Measurements from ENCODE around the gene TSPO.

Gene TSPO

DNA sequence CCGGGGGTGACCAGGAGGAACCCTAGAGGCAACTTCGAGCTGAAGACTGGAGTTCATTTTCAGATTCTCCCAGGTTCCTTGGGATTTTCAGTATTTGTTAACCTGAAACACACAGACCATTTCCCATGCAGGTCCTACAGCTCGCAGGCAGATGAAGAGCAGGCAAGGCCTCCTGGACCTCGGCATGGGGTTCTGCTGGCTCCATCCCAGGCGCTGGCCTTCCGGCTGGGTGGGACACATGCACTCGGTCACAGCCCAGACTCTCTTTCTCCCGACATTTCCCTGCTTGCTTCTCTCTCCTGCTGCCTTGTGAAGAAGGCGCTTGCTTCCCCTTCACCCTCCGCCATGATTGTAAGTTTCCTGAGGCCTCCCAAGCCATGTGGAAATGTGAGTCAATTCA, 51.0 kb downstream of the TSPO start:
- no peak for DNase-seq (ENCODE audit: low read depth)

DNA sequence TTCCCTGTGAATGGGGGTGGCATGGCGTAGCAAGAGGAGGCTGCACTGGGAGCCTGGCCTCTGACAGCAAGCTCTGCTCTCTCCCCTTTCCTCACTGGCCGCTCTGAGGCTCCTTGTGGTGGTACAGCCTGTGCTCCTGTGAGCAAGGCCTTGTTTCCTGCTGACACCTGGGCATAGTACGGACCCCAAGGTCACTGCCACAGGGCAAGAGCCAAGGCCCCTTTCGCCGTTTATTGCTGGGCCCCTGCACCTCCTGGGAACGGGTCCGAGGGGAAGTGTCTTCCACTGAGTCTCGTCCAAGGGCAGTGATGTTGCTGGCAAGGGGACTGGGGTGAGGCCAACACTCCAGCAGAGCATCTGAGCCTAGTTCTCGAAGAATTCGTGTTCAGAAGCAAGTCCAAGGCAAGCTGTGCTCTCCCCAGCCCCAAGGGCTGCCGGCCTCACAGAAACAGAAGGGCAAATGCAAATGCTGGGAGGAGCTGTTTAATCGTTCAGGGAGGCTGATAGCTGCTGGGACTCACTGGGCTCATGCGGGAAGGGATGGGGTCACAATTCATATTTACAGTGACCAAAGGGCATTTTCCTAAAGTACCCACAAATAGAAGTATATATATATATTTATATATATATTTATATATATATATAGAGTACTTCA, 51.5 kb downstream of the TSPO start:
- DNase-seq (ENCODE audit: low read depth), result no peak

DNA sequence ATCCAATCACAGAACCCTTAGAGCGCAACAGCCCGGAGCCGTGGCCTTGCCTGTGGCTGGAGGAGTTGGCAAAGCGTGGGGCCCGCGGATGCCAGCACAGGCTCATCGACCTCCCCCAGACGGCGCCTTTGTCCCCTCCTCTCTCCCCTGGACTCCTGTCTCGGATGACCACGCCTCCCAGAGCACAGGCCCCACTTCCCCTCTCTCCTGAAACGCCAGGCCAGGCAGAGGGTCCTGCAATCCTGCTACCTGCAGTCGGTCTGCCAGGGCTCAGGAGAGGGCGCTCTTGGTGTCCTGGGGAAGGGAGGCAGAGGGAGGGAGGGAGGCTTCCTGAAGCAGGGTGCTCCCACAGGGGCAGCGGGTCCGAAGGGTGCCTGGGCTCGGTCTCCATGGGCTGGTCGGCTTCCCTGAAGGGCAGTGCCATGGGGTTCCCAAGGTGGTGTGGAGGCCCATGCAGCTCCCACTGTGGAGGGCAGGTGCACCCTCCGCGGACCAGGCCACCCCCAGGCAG, 52.2 kb downstream of the TSPO start:
- no peak for DNase-seq (ENCODE audit: low read depth)

DNA sequence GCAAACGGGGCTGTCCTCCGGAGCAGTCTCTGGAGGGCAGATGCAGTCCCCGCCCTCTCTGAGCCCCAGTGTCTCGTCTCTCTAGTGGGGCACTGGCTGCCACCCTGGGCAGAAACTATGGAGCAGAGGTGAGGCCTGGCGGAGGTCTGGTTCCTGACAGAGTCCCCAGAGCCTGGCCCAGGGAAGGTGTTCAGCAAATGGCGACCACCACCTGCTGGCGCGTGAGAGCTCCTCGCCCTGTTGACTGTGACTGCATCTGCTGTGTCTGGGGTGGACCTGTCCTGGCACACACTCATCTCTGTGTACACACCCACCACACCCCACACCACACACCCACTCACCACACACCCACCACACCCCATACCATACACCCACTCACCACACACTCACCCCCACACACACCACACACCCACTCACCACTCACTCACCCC, 53.9 kb downstream of the TSPO start:
- DNase-seq (ENCODE audit: low read depth), result no peak

DNA sequence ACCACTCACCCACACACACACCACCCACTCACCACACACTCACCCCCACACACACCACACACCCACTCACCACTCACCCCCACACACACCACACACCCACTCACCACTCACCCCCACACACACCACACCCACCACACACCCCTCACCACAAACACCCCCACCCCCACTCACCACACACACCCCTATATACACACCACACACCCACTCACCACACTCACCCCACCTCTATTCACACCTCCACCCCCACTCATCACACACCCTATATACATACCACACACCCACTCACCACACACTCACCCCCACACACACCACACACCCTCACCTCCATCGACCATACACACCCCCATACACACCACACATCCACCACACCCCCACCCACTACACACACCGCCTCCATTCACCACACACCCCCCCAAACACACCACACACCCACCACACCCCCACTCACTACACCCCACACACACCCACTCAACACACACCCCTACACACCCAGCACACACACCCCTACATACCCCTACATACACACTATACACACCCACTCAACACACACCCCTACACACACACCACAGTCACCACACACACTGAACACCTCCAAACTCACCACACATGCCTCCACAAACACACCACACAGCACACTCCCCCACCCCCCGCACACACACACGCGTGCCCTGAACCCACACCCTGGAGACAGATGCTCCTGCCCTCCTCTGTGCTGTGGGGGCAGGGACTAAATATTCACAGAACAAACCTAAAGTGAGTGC, 54.6 kb downstream of the TSPO start:
- peak; percentile 13 for DNase-seq (ENCODE audit: low read depth)

DNA sequence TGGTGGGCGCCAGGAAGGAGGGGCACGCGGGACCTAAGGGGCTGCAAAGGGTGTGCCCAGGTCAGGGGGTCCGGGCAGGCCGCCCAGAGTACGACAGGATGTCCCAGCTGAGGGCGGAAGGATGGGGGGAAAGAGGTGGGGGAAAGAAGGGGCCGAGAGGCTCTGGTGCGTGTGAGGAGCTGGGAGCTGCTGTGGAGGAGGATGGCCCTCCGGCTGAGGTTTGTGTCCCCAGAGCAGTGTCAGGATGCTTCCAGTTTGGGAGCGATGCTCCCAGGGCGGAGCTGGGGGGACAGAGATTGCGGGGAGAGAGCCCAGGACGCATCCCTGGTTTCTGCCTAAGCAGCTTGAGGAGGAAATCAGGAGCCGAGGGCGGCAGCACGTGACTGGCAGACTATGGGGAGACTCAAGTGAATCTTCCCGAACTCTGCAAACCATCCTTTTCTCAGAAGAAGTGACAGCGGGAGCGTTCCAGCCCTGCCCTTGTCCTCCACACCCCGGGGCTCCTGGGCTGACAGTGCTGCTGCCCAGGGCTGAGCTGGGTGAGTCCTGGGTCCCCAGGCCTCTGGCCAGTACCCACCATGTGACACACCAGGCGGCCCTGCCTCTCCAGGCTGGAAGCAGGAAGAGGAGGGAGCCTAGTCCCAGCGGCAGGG, 55.3 kb downstream of the TSPO start:
- no peak for DNase-seq (ENCODE audit: low read depth)

DNA sequence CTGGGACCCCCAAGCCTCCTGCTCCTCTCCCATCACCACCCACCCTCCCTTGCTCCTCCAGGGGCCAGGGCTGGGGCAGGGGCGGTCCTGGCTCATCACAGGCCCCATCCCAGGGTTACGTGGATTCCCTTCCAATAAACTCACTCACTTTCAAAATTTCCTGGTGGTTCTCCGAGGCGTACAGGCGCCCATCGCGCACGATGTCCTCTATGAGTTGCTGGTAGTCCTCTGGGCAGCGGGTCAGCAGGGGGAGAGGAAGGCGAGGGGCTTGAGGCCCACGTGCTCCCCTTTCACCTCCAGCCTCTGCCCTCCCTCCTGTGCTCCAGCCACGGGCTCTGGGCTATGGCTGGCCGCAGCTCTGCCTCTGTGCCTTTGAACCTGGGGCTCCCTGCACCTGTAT, 56.0 kb downstream of the TSPO start:
- no peak for DNase-seq (ENCODE audit: low read depth)

DNA sequence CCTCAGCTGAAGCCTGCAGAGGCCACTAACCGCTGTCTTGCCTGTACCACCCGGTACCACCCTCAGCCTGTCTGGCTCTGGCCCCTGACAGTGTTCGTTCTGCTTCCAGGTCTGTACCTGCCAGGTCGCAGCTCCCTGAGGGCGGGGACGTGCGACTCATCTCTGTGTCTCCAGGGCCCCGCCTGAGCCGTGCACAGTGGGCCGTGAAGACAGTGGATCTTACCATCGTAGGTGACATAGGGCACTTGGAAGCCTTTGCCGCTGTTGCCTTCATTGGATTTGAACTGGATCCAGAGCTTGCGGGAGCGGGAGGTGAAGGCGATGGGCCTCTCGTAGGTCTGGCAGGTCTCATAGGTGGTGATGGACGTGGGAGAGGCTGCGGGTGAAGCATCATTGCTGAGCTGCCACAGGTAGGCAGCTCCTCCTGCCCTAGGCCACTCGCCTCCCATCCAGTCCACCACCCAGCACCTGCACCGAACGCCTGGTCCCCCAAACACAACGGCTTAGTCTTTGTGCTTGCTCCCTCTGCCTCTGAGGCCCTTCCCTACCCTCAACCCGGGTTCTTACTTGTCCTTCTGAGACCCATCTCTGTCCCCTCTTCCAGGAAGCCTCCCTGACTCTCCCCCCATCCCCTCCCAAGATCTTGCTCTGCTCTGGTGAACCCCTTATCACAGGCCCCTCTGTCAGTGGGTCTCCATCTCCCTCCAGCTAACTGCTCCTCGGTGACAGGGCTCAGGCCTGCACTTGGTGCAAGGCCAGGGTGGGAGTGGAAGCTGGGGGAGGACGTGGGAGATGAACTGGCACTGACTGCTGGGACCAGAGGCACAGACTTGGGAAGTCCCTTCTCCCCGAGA, 56.7 kb downstream of the TSPO start:
- no peak for DNase-seq (ENCODE audit: low read depth)

DNA sequence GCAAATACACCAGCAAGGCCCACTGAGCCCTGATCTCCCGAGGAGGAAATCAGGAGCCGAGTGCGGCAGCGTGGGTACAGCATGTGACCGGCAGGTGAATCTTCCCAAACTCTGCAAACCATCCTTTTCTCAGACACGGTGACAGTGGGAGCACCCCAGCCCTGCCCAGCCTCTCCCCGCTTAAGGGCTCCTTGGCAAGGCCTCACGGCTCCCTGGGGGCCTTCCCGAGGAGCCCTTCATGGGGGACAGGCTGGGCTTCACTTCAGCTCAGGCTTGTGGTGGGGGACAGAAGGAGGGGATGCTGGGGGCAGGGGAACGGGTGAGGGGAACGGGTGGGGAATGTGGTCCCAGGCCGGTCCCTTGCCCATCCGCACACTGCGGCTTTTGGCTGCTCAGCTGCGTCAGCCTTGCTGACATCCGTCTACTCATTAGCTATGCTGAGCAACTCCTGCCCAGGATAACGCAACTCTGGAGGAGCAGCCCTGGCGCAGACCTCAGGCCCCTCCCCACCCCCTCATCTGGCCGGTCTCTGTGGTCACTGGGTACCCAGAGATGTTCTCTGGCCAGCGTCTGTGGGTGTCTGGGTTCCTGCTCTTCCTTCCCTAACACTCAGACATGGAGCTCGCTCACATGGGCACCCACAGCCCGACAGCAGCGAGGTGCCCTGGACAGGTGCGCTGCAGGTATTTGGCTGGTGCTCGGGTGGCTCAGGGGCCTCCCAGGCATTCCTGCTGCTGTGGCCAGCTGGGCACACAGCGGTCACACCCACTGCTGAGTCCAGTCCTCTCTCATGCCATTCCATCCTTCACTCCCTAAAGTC, 57.6 kb downstream of the TSPO start:
- no peak for DNase-seq (ENCODE audit: low read depth)

DNA sequence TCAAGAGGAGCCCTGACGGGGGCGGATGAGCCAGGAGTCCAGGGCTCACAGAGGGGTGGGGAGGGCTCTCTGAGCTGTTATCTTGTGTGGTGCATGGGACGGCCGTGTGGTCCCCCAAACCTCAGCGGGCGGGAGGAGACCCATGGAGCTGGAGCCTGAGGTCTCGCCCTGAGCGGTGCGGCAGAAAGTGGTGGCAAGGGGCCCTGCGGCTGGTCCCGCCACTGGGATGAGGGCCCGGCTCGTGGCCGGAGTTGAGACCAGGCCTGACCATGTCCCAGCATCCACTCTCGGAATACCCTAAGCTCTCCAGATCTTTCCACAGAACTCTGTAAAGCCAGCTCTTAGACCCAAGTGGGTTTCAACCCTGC, 58.1 kb downstream of the TSPO start:
- no peak for DNase-seq (ENCODE audit: low read depth)

DNA sequence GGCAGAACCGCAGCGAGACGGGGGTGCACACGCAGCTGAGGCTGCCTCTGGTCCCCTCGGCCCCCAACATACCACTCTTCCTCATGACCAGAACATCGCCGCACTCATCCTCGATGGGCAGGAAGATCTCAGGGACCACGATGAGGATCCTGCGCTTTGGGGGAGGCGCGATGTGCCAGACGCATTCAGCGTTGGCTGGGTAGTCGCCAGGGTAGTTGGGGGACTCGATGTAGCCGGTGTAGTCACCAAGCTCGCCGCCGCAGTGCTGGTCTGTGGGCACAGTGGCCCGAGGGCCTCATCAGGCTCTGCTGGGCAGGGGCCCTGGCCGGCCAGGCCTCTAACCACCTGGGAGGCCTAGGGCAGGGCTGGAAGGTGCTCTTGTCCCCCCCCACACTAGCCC, 58.6 kb downstream of the TSPO start:
- DNase-seq (ENCODE audit: low read depth), result no peak

DNA sequence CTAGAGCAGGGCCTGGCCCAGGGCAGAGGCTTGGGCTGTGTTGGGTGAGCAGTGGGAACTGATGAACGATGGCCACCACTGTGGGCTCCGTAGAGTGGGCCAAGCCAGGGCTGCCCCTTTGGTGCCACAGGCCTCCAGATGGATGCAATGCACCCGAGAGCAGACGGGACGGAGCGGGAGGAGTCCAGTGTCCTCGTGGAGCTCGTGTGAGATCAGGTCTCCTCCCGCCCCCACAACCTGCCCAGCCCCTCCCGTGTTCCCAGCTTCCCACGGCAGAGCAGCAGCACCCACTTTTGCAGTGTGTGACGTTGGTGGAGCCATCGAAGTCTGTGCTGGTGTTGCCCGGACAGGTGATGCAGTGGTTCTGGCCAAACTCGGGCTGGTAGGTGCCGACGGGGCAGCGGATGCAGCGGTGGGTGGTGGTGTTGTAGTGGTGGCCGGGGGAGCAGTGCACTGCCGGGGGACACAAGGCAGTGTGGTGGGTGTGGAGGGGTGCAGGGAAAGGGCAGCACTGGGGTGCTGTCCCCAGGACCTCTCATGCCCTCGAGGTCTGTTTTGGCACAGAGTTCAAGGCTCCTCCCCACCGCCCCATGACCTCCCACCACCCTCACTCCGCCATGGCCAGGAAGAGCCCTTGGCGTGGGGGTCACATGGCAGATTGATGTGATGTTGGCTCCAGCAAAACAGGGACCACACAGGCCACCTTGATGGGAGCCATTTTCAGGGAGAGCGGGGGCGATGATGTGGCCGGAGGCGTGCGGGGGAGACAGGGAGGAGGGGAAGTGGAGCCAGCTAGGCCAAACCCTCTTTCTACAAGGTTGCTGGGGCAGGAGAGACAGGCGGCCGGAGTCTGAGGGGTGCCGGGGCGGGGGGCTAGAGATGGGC, 59.5 kb downstream of the TSPO start:
- no peak for DNase-seq (ENCODE audit: low read depth)

DNA sequence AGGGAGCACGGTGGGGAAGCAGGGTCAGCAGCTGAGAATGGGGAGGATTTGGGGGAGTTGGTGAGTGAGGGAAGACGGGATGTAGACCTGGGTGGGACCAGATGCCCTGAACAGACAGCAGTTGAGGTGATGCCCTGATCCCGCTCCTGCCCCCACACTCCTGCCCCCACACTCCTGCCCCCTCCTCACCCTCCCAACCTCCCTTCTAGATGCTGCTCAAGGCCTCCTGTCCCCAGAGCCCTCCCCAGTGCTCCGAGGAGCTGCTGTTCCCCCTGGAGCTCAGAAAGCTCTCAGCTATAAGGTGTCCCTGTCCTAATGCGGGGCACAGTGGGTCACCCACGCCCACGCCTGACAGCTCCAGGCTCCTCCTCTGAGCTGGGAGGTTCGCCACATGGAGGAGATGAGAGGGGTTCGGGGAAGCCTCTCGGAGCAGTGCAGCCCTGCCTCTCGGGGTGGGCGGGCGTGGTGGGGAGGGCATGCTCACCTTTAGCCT, 60.6 kb downstream of the TSPO start:
- DNase-seq (ENCODE audit: low read depth), result no peak

DNA sequence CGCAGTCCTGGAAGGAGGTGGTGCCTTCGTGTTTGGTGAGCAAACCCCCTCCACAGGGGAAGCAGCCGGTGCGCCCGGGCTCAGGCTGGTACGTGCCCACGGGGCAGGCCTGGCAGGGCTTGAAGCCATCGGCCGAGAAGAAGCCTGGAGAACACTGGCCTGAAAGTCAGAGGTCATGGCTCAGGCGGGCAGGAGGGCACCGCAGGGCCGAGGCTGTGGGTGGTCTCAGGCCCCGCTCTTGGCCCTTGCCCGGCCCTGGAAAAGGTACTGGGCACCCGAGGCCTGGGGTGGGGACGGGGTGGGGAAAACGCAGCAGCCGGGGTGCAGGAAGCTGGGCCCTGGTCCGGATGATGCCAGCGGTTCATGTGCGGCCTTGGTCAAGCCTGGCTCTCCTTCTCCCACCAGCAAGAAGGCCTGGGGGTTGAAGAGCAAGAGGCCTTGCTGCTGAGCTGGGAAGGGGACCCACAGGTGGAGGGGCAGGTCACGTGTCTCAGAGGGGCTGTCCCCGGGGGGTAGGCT, 61.1 kb downstream of the TSPO start:
- DNase-seq (ENCODE audit: low read depth), result no peak
